Osteocyte (in vitro differentiated cells): ENCODE data around the gene COL4A4. TPM values are rescaled to one million over a fixed set of nuclear protein-coding genes. Genes with fewer than 3 reads are reported as not detected.

ENCODE experiments used
- DNase-seq: peaks from one replicate; pipeline ENCODE4 v3.0.0; 2021; ENCODE audit warnings: mixed read lengths; ENCODE audit not compliant: unreplicated experiment; ENCODE audit errors: extremely low spot score
- H3K27ac Mint-ChIP-seq: one replicate; pipeline ENCODE4 v1.8.0; 2021; ENCODE audit warnings: mild to moderate bottlenecking, mixed read lengths; ENCODE audit not compliant: unreplicated experiment
- H3K27me3 Mint-ChIP-seq: one replicate; pipeline ENCODE4 v1.8.0; 2021; ENCODE audit warnings: mixed read lengths; ENCODE audit not compliant: unreplicated experiment
- H3K36me3 Mint-ChIP-seq: one replicate; pipeline ENCODE4 v1.8.0; 2021; ENCODE audit warnings: mixed read lengths; ENCODE audit not compliant: unreplicated experiment
- H3K4me1 Mint-ChIP-seq: one replicate; pipeline ENCODE4 v1.8.0; 2021; ENCODE audit warnings: mixed read lengths; ENCODE audit not compliant: unreplicated experiment
- H3K4me3 Mint-ChIP-seq: one replicate; pipeline ENCODE4 v1.8.0; 2021; ENCODE audit warnings: mild to moderate bottlenecking, moderate library complexity, mixed read lengths; ENCODE audit not compliant: unreplicated experiment
- H3K9me3 Mint-ChIP-seq: one replicate; pipeline ENCODE4 v1.8.0; 2021; ENCODE audit warnings: mixed read lengths; ENCODE audit not compliant: unreplicated experiment
- CTCF ChIP-seq: fragments of 200-600 bp; sonication (generic); IDR thresholded peaks from 2 replicates; pipeline ENCODE4 v1.5.0; 2021; ENCODE audit warnings: antibody characterized with exemption, mild to moderate bottlenecking, moderate library complexity
- total RNA-seq: library from RNA; stranded (reverse); gene quantifications from 2 replicates; pipeline ENCODE4 v1.2.1, GENCODE V29; 2021

COL4A4 gene
- total RNA-seq, 1 donor from 2014 or later = 2.0 TPM

- no peak overlapping the region for H3K27ac Mint-ChIP-seq
- peaks cover 69% of the 10 kb centered on the region for H3K27me3 Mint-ChIP-seq
- DNase-seq = no peak
- H3K9me3 Mint-ChIP-seq = peaks cover 11% of the 10 kb centered on the region
- H3K36me3 Mint-ChIP-seq = no peaks in the 10 kb centered on the region
- peaks cover 13% of the 10 kb centered on the region for H3K4me1 Mint-ChIP-seq
- H3K4me3 Mint-ChIP-seq = peak overlapping the region; percentile 72
- TF ChIP-seq CTCF = no peak
These were observed 464 bp downstream of the COL4A4 start for GRCh38 chr2:227163485-227163997.

GRCh38 chr2:227161947-227162346, 2.1 kb downstream of the COL4A4 start:
- no peak for DNase-seq
- no peak overlapping the region for H3K4me3 Mint-ChIP-seq
- no peaks in the 10 kb centered on the region for H3K36me3 Mint-ChIP-seq
- no peak for TF ChIP-seq CTCF
- peaks cover 13% of the 10 kb centered on the region for H3K4me1 Mint-ChIP-seq
- no peak overlapping the region for H3K27ac Mint-ChIP-seq
- H3K9me3 Mint-ChIP-seq = peaks cover 5% of the 10 kb centered on the region
- peaks cover 66% of the 10 kb centered on the region for H3K27me3 Mint-ChIP-seq

- peaks cover 52% of the 10 kb centered on the region for H3K27me3 Mint-ChIP-seq
These were observed 3.8 kb downstream of the COL4A4 start for GRCh38 chr2:227160164-227160563.

GRCh38 chr2:227154986-227155774, 8.8 kb downstream of the COL4A4 start:
- Mint-ChIP-seq H3K36me3 (no peaks in the 10 kb centered on the region), H3K4me1 (no peaks in the 10 kb centered on the region), H3K9me3 (no peaks in the 10 kb centered on the region), H3K27me3 (peaks cover 21% of the 10 kb centered on the region), H3K4me3 (no peak overlapping the region), H3K27ac (no peak overlapping the region)
- no peak for TF ChIP-seq CTCF
- DNase-seq = no peak

More at GRCh38 chr2:227160164-227160563, 3.8 kb downstream of the COL4A4 start:
- no peak for DNase-seq
- peaks cover 11% of the 10 kb centered on the region for H3K4me1 Mint-ChIP-seq
- no peaks in the 10 kb centered on the region for H3K36me3 Mint-ChIP-seq
- no peak overlapping the region for H3K4me3 Mint-ChIP-seq
- no peak overlapping the region for H3K27ac Mint-ChIP-seq
- TF ChIP-seq CTCF = no peak
- no peaks in the 10 kb centered on the region for H3K9me3 Mint-ChIP-seq

- no peak for TF ChIP-seq CTCF
- Mint-ChIP-seq H3K4me1 (no peaks in the 10 kb centered on the region), H3K36me3 (peaks cover 2% of the 10 kb centered on the region), H3K9me3 (no peaks in the 10 kb centered on the region), H3K27ac (no peak overlapping the region), H3K4me3 (no peak overlapping the region), H3K27me3 (peaks cover 8% of the 10 kb centered on the region)
- DNase-seq = no peak
These were observed 10.1 kb downstream of the COL4A4 start for GRCh38 chr2:227153758-227154486.
